SK-N-SH treated with all-trans-retinoic acid at 6 μM for 48 hours (cell line): ENCODE data around the gene CACNA1H.

Experiments
- ATAC-seq: fragments of 200-7000 bp; cut with Tn5 transposase; 3 replicates; pipeline ENCODE4 v1.9.1; 2020; ENCODE audit warnings: mild to moderate bottlenecking, moderate library complexity
- ARNTL ChIP-seq: fragments of 450-650 bp; formaldehyde crosslinking; IDR thresholded peaks from 2 replicates; pipeline ENCODE4 v1.5.0; 2020; ENCODE audit warnings: low read depth, mild to moderate bottlenecking, moderate library complexity, borderline replicate concordance
- BACH2 ChIP-seq: fragments of 250-450 bp; sonication (Bioruptor Pico); IDR thresholded peaks from 2 replicates; pipeline ENCODE4 v1.9.0; 2021; ENCODE audit warnings: mild to moderate bottlenecking, borderline replicate concordance
- CSDC2 ChIP-seq: fragments of 250-450 bp; sonication (Bioruptor Pico); IDR thresholded peaks from 2 replicates; pipeline ENCODE4 v1.5.0; 2020; ENCODE audit warnings: mild to moderate bottlenecking, moderate library complexity
- ESRRG ChIP-seq: fragments of 250-450 bp; sonication (Bioruptor Pico); IDR thresholded peaks from 2 replicates; pipeline ENCODE4 v1.6.1; 2021; ENCODE audit warnings: mild to moderate bottlenecking
- GLIS3 ChIP-seq: fragments of 250-450 bp; sonication (Bioruptor Pico); IDR thresholded peaks from 2 replicates; pipeline ENCODE4 v1.5.0; 2020; ENCODE audit warnings: mild to moderate bottlenecking, moderate library complexity
- ISL1 ChIP-seq: fragments of 250-450 bp; sonication (Bioruptor Pico); IDR thresholded peaks from 2 replicates; pipeline ENCODE4 v2.1.2; 2022; ENCODE audit warnings: mild to moderate bottlenecking, moderate library complexity
- OSR1 ChIP-seq: fragments of 250-450 bp; sonication (Bioruptor Pico); IDR thresholded peaks from 2 replicates; pipeline ENCODE4 v1.8.0; 2022; ENCODE audit warnings: moderate library complexity, mild to moderate bottlenecking, inconsistent platforms
- PATZ1 ChIP-seq: fragments of 250-450 bp; sonication (Bioruptor Pico); IDR thresholded peaks from 2 replicates; pipeline ENCODE4 v1.8.0; 2020; ENCODE audit warnings: mild to moderate bottlenecking, moderate library complexity, borderline replicate concordance
- POU6F1 ChIP-seq: fragments of 250-450 bp; sonication (Bioruptor Pico); IDR thresholded peaks from 2 replicates; pipeline ENCODE4 v1.8.0; 2021; ENCODE audit warnings: low read depth, mild to moderate bottlenecking, moderate library complexity, borderline replicate concordance
- PPARA ChIP-seq: fragments of 250-450 bp; sonication (Bioruptor Pico); IDR thresholded peaks from 2 replicates; pipeline ENCODE4 v1.5.0; 2020; ENCODE audit warnings: mild to moderate bottlenecking, borderline replicate concordance
- RARB ChIP-seq: fragments of 250-450 bp; sonication (Bioruptor Pico); IDR thresholded peaks from 2 replicates; pipeline ENCODE4 v1.8.0; 2021; ENCODE audit warnings: mild to moderate bottlenecking, moderate library complexity
- SNAI2 ChIP-seq: fragments of 250-450 bp; sonication (Bioruptor Pico); IDR thresholded peaks from 2 replicates; pipeline ENCODE4 v1.5.0; 2020; ENCODE audit warnings: mild to moderate bottlenecking, moderate library complexity
- TCF4 ChIP-seq: fragments of 250-450 bp; sonication (Bioruptor Pico); IDR thresholded peaks from 2 replicates; pipeline ENCODE4 v1.8.0; 2021; ENCODE audit warnings: mild to moderate bottlenecking, moderate library complexity, borderline replicate concordance
- TOX ChIP-seq: fragments of 250-450 bp; sonication (Bioruptor Pico); IDR thresholded peaks from 2 replicates; pipeline ENCODE4 v1.8.0; 2021; ENCODE audit warnings: mild to moderate bottlenecking, moderate library complexity, borderline replicate concordance
- TSHZ2 ChIP-seq: fragments of 250-450 bp; sonication (Bioruptor Pico); IDR thresholded peaks from 2 replicates; pipeline ENCODE4 v1.5.0; 2020; ENCODE audit warnings: mild to moderate bottlenecking, moderate library complexity
- ZC3H10 ChIP-seq: fragments of 250-450 bp; sonication (Bioruptor Pico); IDR thresholded peaks from 2 replicates; pipeline ENCODE4 v1.5.1; 2021; ENCODE audit warnings: mild to moderate bottlenecking, moderate library complexity
- ZFP3 ChIP-seq: fragments of 250-450 bp; sonication (Bioruptor Pico); IDR thresholded peaks from 2 replicates; pipeline ENCODE4 v1.5.0; 2020; ENCODE audit warnings: mild to moderate bottlenecking, moderate library complexity
- ZFP30 ChIP-seq: fragments of 450-650 bp; formaldehyde crosslinking; IDR thresholded peaks from 2 replicates; pipeline ENCODE4 v1.5.0; 2022; ENCODE audit warnings: mild to moderate bottlenecking, moderate library complexity
- ZNF565 ChIP-seq: fragments of 450-650 bp; formaldehyde crosslinking; conservative IDR thresholded peaks from 2 replicates; pipeline ENCODE4 v1.5.0; 2020; ENCODE audit warnings: low read depth, mild to moderate bottlenecking, moderate library complexity
- ZNF70 ChIP-seq: fragments of 450-650 bp; formaldehyde crosslinking; IDR thresholded peaks from 2 replicates; pipeline ENCODE4 v1.5.0; 2020; ENCODE audit warnings: mild to moderate bottlenecking, moderate library complexity
- ZNF8 ChIP-seq: fragments of 450-650 bp; formaldehyde crosslinking; IDR thresholded peaks from 2 replicates; pipeline ENCODE4 v1.5.0; 2020; ENCODE audit warnings: mild to moderate bottlenecking, moderate library complexity
- TF ChIP-seq, protein P1 (sequence below): fragments of 250-450 bp; sonication (Bioruptor Pico); IDR thresholded peaks from 2 replicates; pipeline ENCODE4 v1.5.1; 2020; ENCODE audit warnings: low read depth, mild to moderate bottlenecking, moderate library complexity

The CACNA1H gene

GRCh38 chr16:1261131-1261892 is 108.4 kb downstream of the CACNA1H start:
- TF ChIP-seq, protein P1, sequence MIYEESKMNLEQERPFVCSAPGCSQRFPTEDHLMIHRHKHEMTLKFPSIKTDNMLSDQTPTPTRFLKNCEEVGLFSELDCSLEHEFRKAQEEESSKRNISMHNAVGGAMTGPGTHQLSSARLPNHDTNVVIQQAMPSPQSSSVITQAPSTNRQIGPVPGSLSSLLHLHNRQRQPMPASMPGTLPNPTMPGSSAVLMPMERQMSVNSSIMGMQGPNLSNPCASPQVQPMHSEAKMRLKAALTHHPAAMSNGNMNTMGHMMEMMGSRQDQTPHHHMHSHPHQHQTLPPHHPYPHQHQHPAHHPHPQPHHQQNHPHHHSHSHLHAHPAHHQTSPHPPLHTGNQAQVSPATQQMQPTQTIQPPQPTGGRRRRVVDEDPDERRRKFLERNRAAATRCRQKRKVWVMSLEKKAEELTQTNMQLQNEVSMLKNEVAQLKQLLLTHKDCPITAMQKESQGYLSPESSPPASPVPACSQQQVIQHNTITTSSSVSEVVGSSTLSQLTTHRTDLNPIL (CRISPR knock-in tag): no peak
- ATAC-seq: no peak

- ATAC-seq: no peak
- TF ChIP-seq ZC3H10 (CRISPR knock-in tag) (no peak), SNAI2 (CRISPR knock-in tag) (no peak), RARB (CRISPR knock-in tag) (no peak), POU6F1 (CRISPR knock-in tag) (no peak), ZFP30 (CRISPR knock-in tag) (no peak), ZNF565 (no peak), ZNF70 (CRISPR knock-in tag) (no peak), TOX (CRISPR knock-in tag) (no peak), CSDC2 (CRISPR knock-in tag) (no peak), ESRRG (no peak), BACH2 (CRISPR knock-in tag) (no peak), ARNTL (CRISPR knock-in tag) (no peak), PPARA (CRISPR knock-in tag) (no peak), GLIS3 (CRISPR knock-in tag) (no peak), TSHZ2 (CRISPR knock-in tag) (no peak), PATZ1 (CRISPR knock-in tag) (no peak)
- TF ChIP-seq, protein P1 (CRISPR knock-in tag): no peak
These were observed 109.4 kb downstream of the CACNA1H start for GRCh38 chr16:1262210-1262845.

DNA sequence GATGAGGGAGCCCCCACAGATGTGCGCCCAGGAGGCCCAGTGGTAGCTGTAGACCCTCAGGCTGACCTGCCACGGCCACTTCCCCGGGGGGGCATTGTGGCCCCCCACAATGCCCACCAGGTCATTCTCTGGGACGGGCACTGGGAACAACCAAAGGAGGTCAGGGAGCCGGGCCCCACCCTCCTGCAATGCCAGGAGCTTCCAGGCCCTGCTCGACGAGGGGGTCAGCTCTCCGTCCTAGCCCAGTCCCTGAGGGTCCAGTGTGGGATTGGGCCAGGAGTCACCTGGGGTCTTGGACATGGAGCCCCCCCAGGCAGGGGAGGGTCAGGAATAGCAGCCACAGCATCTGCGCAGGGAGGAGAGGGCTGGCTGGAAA is 109.9 kb downstream of the CACNA1H start:
- ATAC-seq: no peak
- TF ChIP-seq OSR1 (CRISPR knock-in tag) (no peak), ZFP3 (CRISPR knock-in tag) (no peak), PPARA (CRISPR knock-in tag) (no peak), ZNF8 (CRISPR knock-in tag) (no peak), TOX (CRISPR knock-in tag) (no peak), ZFP30 (CRISPR knock-in tag) (no peak), CSDC2 (CRISPR knock-in tag) (no peak), ZC3H10 (CRISPR knock-in tag) (no peak), POU6F1 (CRISPR knock-in tag) (no peak), ARNTL (CRISPR knock-in tag) (no peak), TCF4 (CRISPR knock-in tag) (no peak), GLIS3 (CRISPR knock-in tag) (no peak), ZNF565 (no peak), ZNF70 (CRISPR knock-in tag) (no peak), ISL1 (CRISPR knock-in tag) (no peak), ESRRG (no peak), SNAI2 (CRISPR knock-in tag) (no peak), RARB (CRISPR knock-in tag) (no peak)
- TF ChIP-seq, protein P1 (CRISPR knock-in tag): no peak
